Memory B cell (primary cell): ENCODE results near the gene STRBP.
"Not testable (repeated sequence)": the region's sequence is repeated elsewhere in the genome, so short reads cannot be mapped to it uniquely, and the experiment has no call there.

ENCODE experiments used
- ATAC-seq: fragments of 150-1000 bp; cut with Tn5 transposase; 2 replicates; pipeline ENCODE4 v1.10.0; 2021; ENCODE audit warnings: low read depth, mild to moderate bottlenecking, moderate library complexity
- DNase-seq, 2 donors: peaks; one replicate each; pipeline ENCODE4 v3.0.0; 2022; ENCODE audit warnings: low spot score in 2 of 2
- H3K27ac Mint-ChIP-seq: one replicate; pipeline ENCODE4 v1.8.0; 2022; ENCODE audit warnings: mild to moderate bottlenecking, moderate library complexity, mixed read lengths
- H3K27me3 Mint-ChIP-seq: one replicate; pipeline ENCODE4 v1.8.0; 2022; ENCODE audit warnings: mixed read lengths
- H3K36me3 Mint-ChIP-seq: one replicate; pipeline ENCODE4 v1.8.0; 2022; ENCODE audit warnings: mild to moderate bottlenecking, mixed read lengths
- H3K4me1 Mint-ChIP-seq: one replicate; pipeline ENCODE4 v1.8.0; 2022; ENCODE audit warnings: mixed read lengths
- H3K4me3 Mint-ChIP-seq: one replicate; pipeline ENCODE4 v1.8.0; 2022; ENCODE audit warnings: mild to moderate bottlenecking, moderate library complexity, mixed read lengths
- H3K9me3 Mint-ChIP-seq: one replicate; pipeline ENCODE4 v1.8.0; 2022; ENCODE audit warnings: mixed read lengths

The STRBP gene

DNA sequence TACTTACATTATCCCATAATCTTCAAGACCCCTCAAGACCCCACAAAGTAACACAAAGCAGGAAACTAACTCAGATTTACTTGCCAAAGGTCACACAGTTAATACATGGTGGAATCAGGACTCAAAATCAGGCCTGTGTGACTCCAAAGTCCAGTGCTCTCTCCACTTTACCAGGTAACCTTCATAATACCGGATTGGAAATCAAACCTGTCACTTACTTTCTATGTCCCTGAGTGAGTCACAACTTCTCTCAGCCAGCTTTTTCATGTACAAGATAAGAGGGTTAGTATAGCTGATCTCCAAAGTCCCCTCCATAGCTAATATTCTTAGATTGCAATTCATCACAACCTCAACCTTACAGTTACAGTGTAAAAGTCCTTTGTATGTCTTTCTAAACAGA is 17.1 kb downstream of the STRBP start:
- peaks cover 34% of the 10 kb centered on the region for H3K4me1 Mint-ChIP-seq
- peaks cover 9% of the 10 kb centered on the region for H3K36me3 Mint-ChIP-seq
- H3K27me3 Mint-ChIP-seq, result no peaks in the 10 kb centered on the region
- no peak for DNase-seq
- no peak for ATAC-seq
- peaks cover 2% of the 10 kb centered on the region for H3K9me3 Mint-ChIP-seq
- H3K27ac Mint-ChIP-seq, result peak overlapping the region; percentile 59
- H3K4me3 Mint-ChIP-seq, result no peak overlapping the region

DNA sequence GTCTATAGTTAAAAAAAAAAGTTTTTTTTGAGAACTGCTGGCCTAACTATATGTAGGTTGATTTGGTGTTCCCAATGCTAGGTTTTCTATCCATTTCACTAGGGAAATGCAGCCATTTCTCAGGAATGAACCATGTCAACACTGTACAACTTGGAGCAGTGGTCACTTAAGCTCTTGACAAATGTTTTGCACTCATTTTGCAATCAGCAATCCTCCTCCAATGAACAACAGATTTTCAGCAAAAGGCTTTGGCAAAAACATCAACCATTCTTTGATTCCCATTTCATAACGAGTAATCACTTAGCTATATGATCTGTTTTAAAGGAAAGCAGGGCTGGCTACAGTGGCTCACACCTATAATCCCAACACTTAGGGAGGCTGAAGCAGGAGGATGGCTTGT is 17.9 kb downstream of the STRBP start:
- no peak for DNase-seq
- peaks cover 38% of the 10 kb centered on the region for H3K4me1 Mint-ChIP-seq
- no peak for ATAC-seq

DNA sequence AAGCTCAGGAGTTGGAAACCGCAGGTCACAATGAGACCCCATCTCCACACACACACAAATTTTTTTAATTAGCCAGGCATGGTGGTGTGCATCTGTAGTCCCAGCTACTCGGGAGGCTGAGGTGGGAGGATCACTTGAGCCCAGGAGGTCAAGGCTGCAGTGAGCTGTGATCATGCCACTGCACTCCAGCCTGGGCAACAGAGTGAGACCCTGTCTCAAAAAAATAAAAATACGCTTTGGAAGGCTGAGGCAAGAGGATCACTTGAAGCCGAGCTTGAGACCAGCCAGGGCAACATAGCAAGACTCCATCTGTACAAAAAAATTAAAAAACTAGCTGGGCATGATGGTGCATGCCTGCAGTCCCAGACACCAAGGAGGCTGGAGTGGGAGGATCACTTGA is 19.2 kb downstream of the STRBP start:
- H3K9me3 Mint-ChIP-seq, H3K27ac Mint-ChIP-seq, DNase-seq, H3K36me3 Mint-ChIP-seq, H3K27me3 Mint-ChIP-seq, H3K4me3 Mint-ChIP-seq, ATAC-seq: not testable (repeated sequence)
- H3K4me1 Mint-ChIP-seq, result peaks cover 41% of the 10 kb centered on the region

More for the DNA sequence above, 17.9 kb downstream of the STRBP start:
- H3K36me3 Mint-ChIP-seq, result peaks cover 7% of the 10 kb centered on the region
- no peaks in the 10 kb centered on the region for H3K9me3 Mint-ChIP-seq
- H3K4me3 Mint-ChIP-seq, result no peak overlapping the region
- H3K27ac Mint-ChIP-seq, result no peak overlapping the region
- no peaks in the 10 kb centered on the region for H3K27me3 Mint-ChIP-seq

DNA sequence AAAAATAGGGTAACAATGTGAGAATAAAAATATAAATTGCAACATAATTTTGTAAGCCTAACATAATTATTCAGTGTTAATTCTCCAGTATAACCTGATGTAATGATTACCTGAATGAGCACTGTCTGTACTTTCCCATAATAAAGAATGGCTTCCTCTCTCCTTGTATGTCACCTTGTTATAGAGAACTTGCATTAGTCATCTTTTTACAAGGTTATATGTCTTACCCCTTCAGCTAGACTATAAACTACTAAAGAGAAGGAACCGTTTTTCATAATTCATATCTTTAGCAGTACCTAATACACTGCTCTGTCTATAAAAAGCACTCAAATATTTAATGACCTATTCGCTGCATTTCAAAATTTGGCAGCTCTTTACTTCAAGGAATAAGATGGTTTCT is 19.8 kb downstream of the STRBP start:
- ATAC-seq (no peak), DNase-seq (no peak)
- no peaks in the 10 kb centered on the region for H3K9me3 Mint-ChIP-seq
- no peak overlapping the region for H3K27ac Mint-ChIP-seq
- peaks cover 43% of the 10 kb centered on the region for H3K4me1 Mint-ChIP-seq
- no peak overlapping the region for H3K4me3 Mint-ChIP-seq
- H3K27me3 Mint-ChIP-seq, result no peaks in the 10 kb centered on the region
- peaks cover 3% of the 10 kb centered on the region for H3K36me3 Mint-ChIP-seq

DNA sequence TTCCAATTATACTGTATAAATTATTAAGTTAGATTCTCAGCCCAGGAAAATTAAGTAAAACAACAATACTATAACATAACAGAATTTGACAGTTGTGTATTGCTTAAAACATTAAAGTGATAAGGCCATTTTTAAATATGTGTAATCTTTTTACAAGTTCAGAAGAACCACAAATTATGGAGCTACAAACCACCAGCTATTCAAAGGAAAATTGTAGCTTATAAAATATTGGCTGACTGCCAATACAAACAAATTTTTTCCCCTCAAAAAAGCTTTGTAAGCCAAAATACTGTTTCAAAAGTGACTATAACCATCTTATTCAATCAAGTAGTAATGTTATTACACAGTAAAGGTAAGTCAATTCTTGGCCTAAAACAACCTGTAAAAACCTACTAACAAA is 21.9 kb downstream of the STRBP start:
- H3K4me1 Mint-ChIP-seq, result peaks cover 39% of the 10 kb centered on the region
- H3K27ac Mint-ChIP-seq, result no peak overlapping the region
- no peaks in the 10 kb centered on the region for H3K27me3 Mint-ChIP-seq
- H3K36me3 Mint-ChIP-seq, result peaks cover 8% of the 10 kb centered on the region
- no peaks in the 10 kb centered on the region for H3K9me3 Mint-ChIP-seq
- DNase-seq (no peak), ATAC-seq (no peak)
- no peak overlapping the region for H3K4me3 Mint-ChIP-seq

DNA sequence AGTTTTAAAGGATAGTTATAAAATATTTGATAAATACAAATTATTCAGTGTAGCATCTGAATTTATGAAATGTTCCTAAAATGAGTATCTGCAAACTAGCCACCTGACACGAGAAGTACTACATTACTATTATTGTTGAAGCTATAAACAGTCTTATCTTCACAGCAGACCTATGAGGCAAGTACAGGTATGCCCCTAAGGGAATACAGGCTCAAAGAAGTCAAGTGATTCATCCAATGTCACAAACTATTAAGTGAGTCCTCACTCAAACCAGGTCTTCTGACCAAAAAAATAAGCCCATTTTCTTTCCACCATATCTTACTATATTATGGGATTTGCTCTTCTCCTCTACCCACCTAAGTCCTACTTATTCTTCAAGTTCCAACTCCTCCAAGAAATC is 28.7 kb downstream of the STRBP start:
- ATAC-seq (no peak), DNase-seq (no peak)
- Mint-ChIP-seq H3K4me3 (peak overlapping the region; percentile 1), H3K27ac (peak overlapping the region; percentile 66), H3K27me3 (no peaks in the 10 kb centered on the region), H3K4me1 (peaks cover 56% of the 10 kb centered on the region), H3K36me3 (peaks cover 14% of the 10 kb centered on the region), H3K9me3 (no peaks in the 10 kb centered on the region)

DNA sequence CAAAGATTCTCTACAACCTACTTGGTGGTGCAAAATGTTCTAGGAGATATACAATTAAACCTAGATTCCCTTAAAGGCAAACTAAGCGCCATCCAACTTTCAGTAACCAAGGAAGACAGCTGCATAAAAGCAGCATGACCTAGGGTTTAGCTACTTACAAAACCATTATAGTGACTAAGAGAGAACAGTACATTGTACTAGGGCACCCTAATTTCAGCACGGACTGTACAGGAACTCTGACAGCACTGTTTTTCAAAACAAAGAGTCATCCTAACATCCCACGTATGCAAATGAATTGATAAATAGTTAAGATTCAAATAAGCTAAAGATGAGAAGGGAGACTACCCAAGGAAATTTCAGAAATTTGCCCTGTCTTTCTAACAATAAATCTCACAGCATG is 30.0 kb downstream of the STRBP start:
- Mint-ChIP-seq H3K9me3 (no peaks in the 10 kb centered on the region), H3K36me3 (peaks cover 14% of the 10 kb centered on the region), H3K27me3 (no peaks in the 10 kb centered on the region), H3K4me3 (no peak overlapping the region), H3K4me1 (peaks cover 46% of the 10 kb centered on the region), H3K27ac (peak overlapping the region; percentile 68)
- ATAC-seq (no peak), DNase-seq (no peak)

DNA sequence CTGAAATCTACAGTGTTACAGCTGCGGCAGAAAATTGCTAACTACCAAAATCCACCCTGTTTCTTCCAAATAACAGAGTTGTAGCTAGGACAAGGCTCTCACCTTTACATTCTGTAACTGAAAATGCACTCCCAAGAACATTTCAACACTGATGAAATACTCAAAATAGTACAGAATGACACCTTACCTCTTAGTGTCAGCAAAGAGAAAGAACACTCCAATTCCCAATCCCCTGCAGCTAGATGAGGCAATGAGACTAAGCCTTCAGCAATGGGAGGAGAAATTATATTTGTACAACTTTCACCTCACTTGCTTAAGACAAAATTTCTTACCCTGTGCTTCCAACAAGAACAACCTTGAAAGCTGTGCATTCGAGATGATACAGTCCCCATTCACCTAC is 31.2 kb downstream of the STRBP start:
- no peaks in the 10 kb centered on the region for H3K27me3 Mint-ChIP-seq
- H3K9me3 Mint-ChIP-seq, result no peaks in the 10 kb centered on the region
- ATAC-seq, result no peak
- peak overlapping the region; percentile 53 for H3K27ac Mint-ChIP-seq
- DNase-seq, result no peak
- H3K36me3 Mint-ChIP-seq, result peaks cover 14% of the 10 kb centered on the region
- H3K4me1 Mint-ChIP-seq, result peaks cover 51% of the 10 kb centered on the region
- H3K4me3 Mint-ChIP-seq, result no peak overlapping the region

DNA sequence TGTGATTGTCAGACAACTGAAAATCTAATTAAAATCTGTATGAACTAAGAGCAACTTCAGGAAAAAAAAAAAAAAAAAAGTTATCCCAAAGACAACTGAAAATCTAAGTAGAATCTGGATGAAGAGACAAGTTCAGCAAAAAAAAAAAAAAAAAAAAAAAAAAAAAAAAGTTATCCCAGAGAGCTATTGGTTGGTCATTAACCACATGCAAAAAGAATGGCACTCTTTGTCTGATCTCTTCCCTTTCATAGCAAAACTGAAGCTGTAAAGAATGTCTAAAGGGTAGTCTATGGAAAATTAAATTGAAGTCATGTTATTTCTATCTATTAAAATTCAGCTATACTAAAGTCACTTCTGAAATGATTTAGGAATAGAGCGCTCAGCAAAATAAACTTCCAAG is 32.9 kb downstream of the STRBP start:
- H3K27me3 Mint-ChIP-seq, result no peaks in the 10 kb centered on the region
- peaks cover 50% of the 10 kb centered on the region for H3K4me1 Mint-ChIP-seq
- ATAC-seq (peak; percentile 25), DNase-seq (no peak)
- no peaks in the 10 kb centered on the region for H3K9me3 Mint-ChIP-seq
- H3K36me3 Mint-ChIP-seq, result peaks cover 11% of the 10 kb centered on the region
- peak overlapping the region; percentile 17 for H3K4me3 Mint-ChIP-seq
- H3K27ac Mint-ChIP-seq, result peak overlapping the region; percentile 60

DNA sequence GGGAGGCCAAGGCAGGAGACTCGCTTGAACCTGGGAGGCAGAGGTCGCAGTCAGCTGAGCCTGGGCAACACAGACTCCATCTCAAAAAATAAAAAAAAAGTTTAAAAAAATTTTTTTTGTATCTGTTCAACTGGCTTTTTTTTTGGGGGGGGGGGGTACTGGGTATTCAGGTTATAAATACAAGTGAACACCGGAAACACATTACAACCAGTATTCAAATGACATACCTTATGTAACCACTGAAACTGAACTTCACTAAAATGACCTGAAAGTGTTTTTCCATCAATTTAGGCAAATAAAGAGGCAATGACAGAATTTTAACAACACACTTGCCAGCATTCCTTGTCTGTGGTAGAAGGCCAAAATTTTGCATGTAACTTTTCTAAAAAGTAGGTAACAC is 33.5 kb downstream of the STRBP start:
- Mint-ChIP-seq H3K27me3 (no peaks in the 10 kb centered on the region), H3K36me3 (peaks cover 11% of the 10 kb centered on the region), H3K27ac (peak overlapping the region; percentile 60), H3K4me3 (peak overlapping the region; percentile 53), H3K4me1 (peaks cover 46% of the 10 kb centered on the region), H3K9me3 (no peaks in the 10 kb centered on the region)
- DNase-seq (no peak), ATAC-seq (peak; percentile 82)

DNA sequence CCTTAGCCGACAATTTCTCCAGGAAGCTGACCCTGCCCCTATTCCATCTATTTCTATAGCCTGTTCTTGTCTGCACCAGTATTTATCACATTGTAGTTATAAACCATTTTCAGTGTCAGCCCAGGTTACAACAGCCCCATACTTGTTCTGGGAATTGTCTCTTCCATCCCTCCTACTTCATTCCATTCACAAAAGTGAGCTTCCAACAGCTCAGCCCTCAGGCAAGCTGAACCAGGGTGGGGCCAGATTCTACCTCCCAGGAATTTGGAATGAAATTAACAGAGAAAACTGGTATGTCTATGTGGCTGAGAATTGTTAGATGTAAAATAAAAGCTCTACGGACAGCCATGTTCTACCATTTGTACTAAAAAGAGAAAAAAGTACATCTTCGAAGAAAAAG is 36.1 kb downstream of the STRBP start:
- ATAC-seq, result no peak
- H3K4me3 Mint-ChIP-seq, result no peak overlapping the region
- no peak for DNase-seq
- H3K27me3 Mint-ChIP-seq, result no peaks in the 10 kb centered on the region
- no peak overlapping the region for H3K27ac Mint-ChIP-seq
- H3K36me3 Mint-ChIP-seq, result peaks cover 10% of the 10 kb centered on the region
- peaks cover 29% of the 10 kb centered on the region for H3K4me1 Mint-ChIP-seq
- H3K9me3 Mint-ChIP-seq, result no peaks in the 10 kb centered on the region

DNA sequence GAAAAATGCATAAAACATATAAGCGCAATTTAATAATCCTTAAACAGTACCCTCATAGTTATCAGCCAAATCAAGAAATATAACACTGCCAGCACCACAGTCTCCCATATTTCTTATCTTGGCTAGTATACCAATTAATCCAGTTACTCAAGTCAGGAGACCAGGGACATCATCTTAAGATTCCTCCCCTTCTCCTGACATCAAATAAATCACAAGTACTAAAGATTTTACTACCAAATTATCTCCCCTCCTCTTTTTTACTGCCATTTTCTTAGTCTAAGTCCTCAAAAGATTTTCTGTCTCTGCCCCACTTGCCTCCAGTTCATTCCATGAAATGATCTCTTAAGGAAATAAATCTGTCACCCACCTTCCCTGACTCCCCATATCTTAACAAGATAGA is 37.0 kb downstream of the STRBP start:
- H3K9me3 Mint-ChIP-seq, result no peaks in the 10 kb centered on the region
- peak overlapping the region; percentile 58 for H3K27ac Mint-ChIP-seq
- H3K27me3 Mint-ChIP-seq, result no peaks in the 10 kb centered on the region
- peaks cover 25% of the 10 kb centered on the region for H3K4me1 Mint-ChIP-seq
- DNase-seq (no peak), ATAC-seq (no peak)
- no peak overlapping the region for H3K4me3 Mint-ChIP-seq
- peaks cover 8% of the 10 kb centered on the region for H3K36me3 Mint-ChIP-seq

DNA sequence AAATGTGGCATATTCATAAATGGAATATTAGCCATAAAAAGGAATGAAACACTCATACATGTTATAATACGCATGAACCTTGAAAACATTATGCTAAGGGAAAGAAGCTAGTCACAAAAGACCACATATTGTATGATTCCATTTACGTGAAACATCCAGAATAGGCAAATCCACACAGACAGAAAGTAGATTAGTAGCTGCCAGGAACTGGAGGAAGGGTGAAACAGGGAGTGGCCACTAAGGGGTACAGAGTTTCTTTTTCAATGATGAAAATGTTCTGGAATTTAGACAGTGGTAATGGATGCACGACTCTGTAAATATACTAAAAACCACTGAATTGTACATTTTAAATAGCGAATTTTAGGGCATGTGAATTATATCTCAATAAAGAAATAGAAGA is 39.4 kb downstream of the STRBP start:
- Mint-ChIP-seq H3K4me3 (no peak overlapping the region), H3K27me3 (no peaks in the 10 kb centered on the region), H3K27ac (no peak overlapping the region), H3K9me3 (no peaks in the 10 kb centered on the region), H3K36me3 (peaks cover 12% of the 10 kb centered on the region), H3K4me1 (peaks cover 40% of the 10 kb centered on the region)
- DNase-seq (no peak), ATAC-seq (no peak)

DNA sequence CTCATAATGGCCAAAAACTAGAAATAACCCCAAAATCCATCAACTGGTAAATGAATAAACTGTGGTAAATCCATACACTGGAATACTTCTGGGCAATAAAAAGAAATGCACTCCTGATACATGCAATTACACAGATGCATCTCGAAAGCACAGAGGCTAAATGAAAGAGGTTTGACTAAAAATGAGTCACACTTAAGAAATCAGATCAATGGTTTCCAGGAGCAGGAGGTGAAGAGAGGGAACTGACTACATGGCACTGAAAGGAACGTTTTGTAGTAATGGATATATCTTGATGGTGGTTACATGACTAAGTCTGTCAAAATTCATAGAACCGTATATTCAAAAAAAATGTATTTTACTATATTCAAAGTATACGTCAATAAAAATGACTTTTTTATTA is 42.4 kb downstream of the STRBP start:
- no peak for DNase-seq
- ATAC-seq, result no peak
- Mint-ChIP-seq H3K27me3 (no peaks in the 10 kb centered on the region), H3K27ac (peak overlapping the region; percentile 89), H3K4me3 (no peak overlapping the region), H3K4me1 (peaks cover 30% of the 10 kb centered on the region), H3K36me3 (peaks cover 14% of the 10 kb centered on the region), H3K9me3 (no peaks in the 10 kb centered on the region)

DNA sequence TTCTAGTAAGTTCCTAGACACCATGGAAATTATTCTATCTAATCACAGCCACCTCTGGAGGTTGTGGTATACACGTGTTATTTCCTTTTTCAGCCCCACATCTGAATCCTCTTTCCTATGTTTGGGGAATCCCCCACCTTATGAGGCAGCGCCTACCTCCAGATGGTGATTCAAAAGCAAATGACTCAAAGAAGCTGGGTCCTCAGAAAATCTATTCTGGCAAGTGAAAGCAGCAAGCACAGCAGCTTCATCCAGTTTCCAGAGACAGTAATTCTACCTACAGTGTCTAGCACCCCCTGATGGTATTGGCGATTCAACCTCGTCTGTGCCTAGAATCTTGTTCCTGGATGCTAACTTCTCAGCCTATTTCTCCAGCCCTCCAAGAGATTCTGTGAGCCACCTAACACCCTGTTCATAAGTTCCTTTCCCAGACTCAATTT is 43.0 kb downstream of the STRBP start:
- ATAC-seq, result peak; percentile 94
- Mint-ChIP-seq H3K4me3 (peak overlapping the region; percentile 16), H3K4me1 (peaks cover 30% of the 10 kb centered on the region), H3K27ac (peak overlapping the region; percentile 89), H3K9me3 (no peaks in the 10 kb centered on the region), H3K27me3 (no peaks in the 10 kb centered on the region), H3K36me3 (peaks cover 14% of the 10 kb centered on the region)
- DNase-seq, result peak; percentile 44 to 63
